Liver (tissue), 9 donors: ENCODE data around the gene ACKR3. TPM values are rescaled to one million over a fixed set of nuclear protein-coding genes. Genes with fewer than 3 reads are reported as not detected.

Experiments used
- DNase-seq: peaks from one replicate; pipeline ENCODE4 v3.0.0-alpha.2; 2017; ENCODE audit warnings: low spot score
- H3K27ac ChIP-seq, 2 donors: one replicate each; pipeline ENCODE4 v1.7.0; 2013; ENCODE audit warnings: inconsistent platforms in 2 of 2, low read length in 2 of 2, control low read depth in 1 of 2, low read depth in 1 of 2, mild to moderate bottlenecking in 1 of 2
- H3K27me3 ChIP-seq, 4 donors: one replicate each; pipeline versions ENCODE4 v1.6.1 to v1.7.0; 2013; ENCODE audit warnings: low read length in 3 of 4, inconsistent platforms in 1 of 4, mild to moderate bottlenecking in 1 of 4, moderate library complexity in 1 of 4; ENCODE audit not compliant: control insufficient read depth in 4 of 4, insufficient read depth in 4 of 4
- H3K36me3 ChIP-seq, 4 donors: one replicate each; pipeline versions ENCODE4 v1.6.1 to v1.7.0; 2013; ENCODE audit warnings: low read length in 3 of 4, mild to moderate bottlenecking in 3 of 4, low read depth in 1 of 4, moderate library complexity in 1 of 4; ENCODE audit not compliant: control insufficient read depth in 4 of 4, insufficient read depth in 3 of 4
- H3K4me1 ChIP-seq, 4 donors: one replicate each; pipeline versions ENCODE4 v1.6.1 to v1.7.0; 2013; ENCODE audit warnings: low read length in 3 of 4, mild to moderate bottlenecking in 3 of 4, moderate library complexity in 1 of 4; ENCODE audit not compliant: control insufficient read depth in 4 of 4, insufficient read depth in 4 of 4
- H3K4me3 ChIP-seq, 3 donors: one replicate each; pipeline versions ENCODE4 v1.6.1 to v1.7.0; 2013; ENCODE audit warnings: low read length in 3 of 3, control low read depth in 1 of 3, low read depth in 1 of 3, mild to moderate bottlenecking in 1 of 3
- H3K9ac ChIP-seq, 2 donors: one replicate each; pipeline ENCODE4 v1.7.0; 2013; ENCODE audit warnings: low read length in 2 of 2, mild to moderate bottlenecking in 2 of 2, moderate library complexity in 2 of 2, control low read depth in 1 of 2, low read depth in 1 of 2
- H3K9me3 ChIP-seq, 4 donors: one replicate each; pipeline versions ENCODE4 v1.6.1 to v1.7.0; 2013; ENCODE audit warnings: low read length in 3 of 4; ENCODE audit not compliant: control insufficient read depth in 4 of 4
- EGR1 ChIP-seq, 2 donors: IDR thresholded peaks; 2 replicates each; pipeline ENCODE4 v1.6.1; 2016 to 2018; ENCODE audit warnings: antibody characterized with exemption in 2 of 2, low read depth in 2 of 2
- FOXA1 ChIP-seq: IDR thresholded peaks from 2 replicates; pipeline ENCODE4 v1.6.1; 2016; ENCODE audit warnings: antibody characterized with exemption
- FOXA2 ChIP-seq: IDR thresholded peaks from 2 replicates; pipeline ENCODE4 v1.6.1; 2016; ENCODE audit warnings: antibody characterized with exemption
- GABPA ChIP-seq, 2 donors: IDR thresholded peaks in 1 of 2; conservative IDR thresholded peaks in 1 of 2; 2 replicates each; pipeline ENCODE4 v1.6.1; 2016; ENCODE audit warnings: antibody characterized with exemption in 2 of 2, mild to moderate bottlenecking in 1 of 2, moderate library complexity in 1 of 2
- HNF4A ChIP-seq, 2 donors: conservative IDR thresholded peaks; 2 replicates each; pipeline ENCODE4 v1.6.1; 2016; ENCODE audit warnings: antibody characterized with exemption in 2 of 2, mild to moderate bottlenecking in 2 of 2
- HNF4G ChIP-seq: IDR thresholded peaks from 2 replicates; pipeline ENCODE4 v1.6.1; 2016; ENCODE audit warnings: antibody characterized with exemption
- JUND ChIP-seq, 2 donors: IDR thresholded peaks; 2 replicates each; pipeline ENCODE4 v1.6.1; 2016; ENCODE audit warnings: antibody characterized with exemption in 2 of 2
- NR2F2 ChIP-seq: IDR thresholded peaks from 2 replicates; pipeline ENCODE4 v1.6.1; 2016; ENCODE audit warnings: antibody characterized with exemption
- RAD21 ChIP-seq, 2 donors: IDR thresholded peaks; 2 replicates each; pipeline ENCODE4 v1.6.1; 2016; ENCODE audit warnings: antibody characterized with exemption in 2 of 2, mild to moderate bottlenecking in 2 of 2
- RXRA ChIP-seq, 2 donors: IDR thresholded peaks; 2 replicates each; pipeline ENCODE4 v1.6.1; 2017 to 2018; ENCODE audit warnings: antibody characterized with exemption in 2 of 2, mild to moderate bottlenecking in 1 of 2
- SP1 ChIP-seq: IDR thresholded peaks from 2 replicates; pipeline ENCODE4 v1.6.1; 2018; ENCODE audit warnings: antibody characterized with exemption, mild to moderate bottlenecking
- YY1 ChIP-seq: IDR thresholded peaks from 2 replicates; pipeline ENCODE4 v1.6.1; 2016; ENCODE audit warnings: antibody characterized with exemption, mild to moderate bottlenecking
- WGBS: extraction: QIAGEN DNeasy Blood & Tissue Kit; methylation state at CpG from one replicate; pipeline ENCODE4 v1.1.7; 2013; 5-methylcytosine and 5-hydroxymethylcytosine counted together
- polyA plus RNA-seq, 2 donors: library from polyadenylated mRNA; stranded (reverse) in 1 of 2; unstranded in 1 of 2; fragments of 200-250 nt in 1 of 2; fragments of >200 nt in 1 of 2; fragmentation: Nextera tagmentation in 1 of 2; extraction: Ambion mirVana in 1 of 2; gene quantifications; one replicate each; pipeline versions ENCODE4 v1.2.1 to v1.2.3, GENCODE V29; 2013 to 2015
- total RNA-seq, 2 donors: library from RNA; depleted of rRNA; stranded (reverse); fragments of >200 nt; gene quantifications; one replicate each; pipeline ENCODE4 v1.2.3, GENCODE V29; 2014
- TF ChIP-seq, protein P1 (sequence below): IDR thresholded peaks from 2 replicates; pipeline ENCODE4 v1.6.1; 2016; ENCODE audit warnings: antibody characterized with exemption
- TF ChIP-seq, protein P2 (sequence below): IDR thresholded peaks from 2 replicates; pipeline ENCODE4 v1.6.1; 2016; ENCODE audit warnings: antibody characterized with exemption
- TF ChIP-seq, protein P3 (sequence below): IDR thresholded peaks from 2 replicates; pipeline ENCODE4 v1.6.1; 2016; ENCODE audit warnings: antibody characterized with exemption
- donor health status: healthy.
- donor health status: healthy.
- donor health status: healthy.
- donor health status: healthy.
- donor health status: healthy.

Gene ACKR3
- total and polyA plus RNA-seq, 4 donors, result 1.6 to 6.0 (median 3.0) TPM

DNA sequence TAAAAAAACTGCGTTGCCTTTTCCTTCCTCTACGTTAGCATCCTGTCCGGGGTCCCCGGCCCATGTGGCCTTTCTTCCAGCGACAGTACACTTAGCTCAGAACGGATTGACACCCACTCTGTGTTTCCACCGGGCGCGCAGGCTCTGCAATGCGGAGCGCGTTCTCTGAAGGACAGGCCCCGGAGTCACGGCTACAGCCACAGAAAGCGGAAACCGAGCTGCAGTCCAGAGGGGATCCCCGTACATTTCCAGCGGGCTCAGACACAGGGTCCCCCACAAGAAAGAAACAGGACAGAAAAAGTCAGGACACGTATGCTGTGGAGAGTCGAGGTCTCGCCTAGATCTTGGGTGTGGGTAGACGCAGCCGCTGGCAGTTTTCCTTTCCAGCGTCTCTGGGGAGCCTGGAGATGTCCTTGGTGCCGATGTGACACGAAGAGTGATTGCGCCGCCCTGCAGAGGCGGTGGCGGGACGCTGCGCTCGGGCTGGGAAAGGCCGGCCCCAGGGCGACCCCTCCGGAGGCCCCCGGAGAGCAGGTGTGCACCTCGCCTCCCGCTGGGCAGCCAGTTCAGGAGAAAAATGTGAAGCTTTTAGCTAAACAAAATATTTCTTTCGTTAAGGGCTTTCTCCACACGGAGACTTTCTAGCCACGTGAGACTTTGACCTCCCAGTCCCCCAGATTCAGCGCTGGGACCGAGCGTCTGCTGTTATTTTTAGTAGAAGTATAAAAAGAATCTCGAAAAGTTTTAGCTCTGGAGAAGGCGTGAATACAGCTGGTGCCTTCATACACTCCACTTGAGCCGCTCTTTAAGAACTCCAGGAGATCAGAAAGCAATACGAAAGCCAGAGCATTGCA lies 1.3 kb upstream of the ACKR3 start:
- no peak for TF ChIP-seq SP1
- peak; percentile 8 for TF ChIP-seq NR2F2
- no peak for TF ChIP-seq EGR1 (IDR thresholded peaks at IDR 0.05; ENCODE audit: low read depth in 2 of 2)
- TF ChIP-seq YY1, result no peak
- TF ChIP-seq RXRA (IDR thresholded peaks at IDR 0.05), result no peak
- TF ChIP-seq RAD21 (IDR thresholded peaks at IDR 0.05), result peak in 1 of 2 donors; percentile 15
- TF ChIP-seq, protein P1, sequence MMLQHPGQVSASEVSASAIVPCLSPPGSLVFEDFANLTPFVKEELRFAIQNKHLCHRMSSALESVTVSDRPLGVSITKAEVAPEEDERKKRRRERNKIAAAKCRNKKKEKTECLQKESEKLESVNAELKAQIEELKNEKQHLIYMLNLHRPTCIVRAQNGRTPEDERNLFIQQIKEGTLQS, result no peak
- TF ChIP-seq FOXA1, result no peak
- no peak for TF ChIP-seq GABPA (IDR thresholded peaks at IDR 0.05 in 1 of 2, conservative IDR thresholded peaks at IDR 0.05 in 1 of 2)
- TF ChIP-seq HNF4G, result no peak
- no peaks in the 10 kb centered on the region for H3K27me3 ChIP-seq
- no peaks in the 10 kb centered on the region for H3K36me3 ChIP-seq
- 6% methylated on average over 49 of the region's 49 CpGs for WGBS
- peak overlapping the region; percentile 62 to 77 for H3K27ac ChIP-seq
- peak overlapping the region in 1 of 2 donors; percentile 40 for H3K9ac ChIP-seq
- peak; percentile 46 for DNase-seq
- H3K4me3 ChIP-seq, result peak overlapping the region; percentile 13 to 61 (median 53)
- H3K4me1 ChIP-seq, result peaks cover 8 to 32% (median 27%) of the 10 kb centered on the region in 4 donors
- no peaks in the 10 kb centered on the region for H3K9me3 ChIP-seq

DNA sequence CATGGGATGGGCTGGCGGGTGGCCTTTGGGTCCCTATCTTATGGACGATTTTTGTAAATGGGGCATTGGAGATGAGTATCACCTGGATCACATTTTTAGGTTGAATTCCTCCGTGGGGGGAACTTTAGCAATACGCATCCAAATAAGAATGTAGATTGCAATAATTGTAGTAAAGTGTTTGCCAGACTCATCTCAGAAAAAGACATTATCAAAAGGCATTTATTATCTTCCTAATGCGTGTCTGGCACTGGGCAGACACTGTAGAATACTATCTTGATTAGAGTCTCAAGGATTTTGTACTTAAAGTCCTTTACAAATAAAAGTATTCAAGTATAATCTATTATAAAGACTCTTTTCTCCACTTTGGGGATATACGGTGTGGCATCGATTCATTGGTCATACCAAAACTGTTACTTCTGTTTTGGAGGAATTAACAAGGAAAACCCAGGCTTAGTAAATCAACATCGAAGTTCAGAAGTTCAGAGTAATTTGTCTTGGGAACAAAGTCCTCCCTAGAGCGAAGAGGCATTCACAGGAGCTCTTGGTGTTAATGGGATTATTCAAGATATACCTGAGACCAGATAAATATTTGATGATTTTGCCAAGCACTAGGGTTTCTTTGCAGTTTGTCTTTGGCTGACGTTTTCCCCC lies 578 bp upstream of the ACKR3 start:
- Histone ChIP-seq H3K9me3 (no peaks in the 10 kb centered on the region), H3K27me3 (no peaks in the 10 kb centered on the region), H3K36me3 (no peaks in the 10 kb centered on the region), H3K27ac (peak overlapping the region; percentile 62 to 77), H3K9ac (peak overlapping the region in 1 of 2 donors; percentile 20), H3K4me1 (peaks cover 8 to 32% (median 27%) of the 10 kb centered on the region in 4 donors), H3K4me3 (peak overlapping the region in 2 of 3 donors; percentile 13 to 53)
- no peak for DNase-seq
- TF ChIP-seq, protein P2, sequence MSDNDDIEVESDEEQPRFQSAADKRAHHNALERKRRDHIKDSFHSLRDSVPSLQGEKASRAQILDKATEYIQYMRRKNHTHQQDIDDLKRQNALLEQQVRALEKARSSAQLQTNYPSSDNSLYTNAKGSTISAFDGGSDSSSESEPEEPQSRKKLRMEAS, result no peak
- TF ChIP-seq FOXA2 (no peak), RAD21 (IDR thresholded peaks at IDR 0.05) (no peak), HNF4A (conservative IDR thresholded peaks at IDR 0.05) (no peak), SP1 (no peak), JUND (IDR thresholded peaks at IDR 0.05) (no peak), YY1 (no peak), EGR1 (IDR thresholded peaks at IDR 0.05; ENCODE audit: low read depth in 2 of 2) (no peak)
- TF ChIP-seq, protein P3, sequence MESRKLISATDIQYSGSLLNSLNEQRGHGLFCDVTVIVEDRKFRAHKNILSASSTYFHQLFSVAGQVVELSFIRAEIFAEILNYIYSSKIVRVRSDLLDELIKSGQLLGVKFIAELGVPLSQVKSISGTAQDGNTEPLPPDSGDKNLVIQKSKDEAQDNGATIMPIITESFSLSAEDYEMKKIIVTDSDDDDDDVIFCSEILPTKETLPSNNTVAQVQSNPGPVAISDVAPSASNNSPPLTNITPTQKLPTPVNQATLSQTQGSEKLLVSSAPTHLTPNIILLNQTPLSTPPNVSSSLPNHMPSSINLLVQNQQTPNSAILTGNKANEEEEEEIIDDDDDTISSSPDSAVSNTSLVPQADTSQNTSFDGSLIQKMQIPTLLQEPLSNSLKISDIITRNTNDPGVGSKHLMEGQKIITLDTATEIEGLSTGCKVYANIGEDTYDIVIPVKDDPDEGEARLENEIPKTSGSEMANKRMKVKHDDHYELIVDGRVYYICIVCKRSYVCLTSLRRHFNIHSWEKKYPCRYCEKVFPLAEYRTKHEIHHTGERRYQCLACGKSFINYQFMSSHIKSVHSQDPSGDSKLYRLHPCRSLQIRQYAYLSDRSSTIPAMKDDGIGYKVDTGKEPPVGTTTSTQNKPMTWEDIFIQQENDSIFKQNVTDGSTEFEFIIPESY, result no peak
- TF ChIP-seq, protein P1, result no peak
- 29% methylated on average over 10 of the region's 10 CpGs for WGBS
